Retinal pigment epithelial cell (primary cell): ENCODE results near the gene HTR6.
A peak's percentile ranks its signal among the peaks of the same experiment; 100 is the strongest.

ENCODE experiments used
- DNase-seq: peaks from one replicate; pipeline ENCODE4 v3.0.0-alpha.2; 2010; ENCODE audit warnings: low read depth
- H3K4me3 ChIP-seq: 2 replicates; pipeline ENCODE4 v1.5.1; 2011; ENCODE audit warnings: mild to moderate bottlenecking, low read length, control low read depth, moderate library complexity
- TF ChIP-seq, protein P1 (sequence below): conservative IDR thresholded peaks from 2 replicates; pipeline ENCODE4 v1.5.1; 2011; ENCODE audit warnings: low read depth, low read length, control low read depth, inconsistent platforms

Gene HTR6

GRCh38 chr1:19665496-19666465 is 1.1 kb downstream of the HTR6 start:
- no peak overlapping the region for H3K4me3 ChIP-seq
- DNase-seq: no peak

GRCh38 chr1:19668888-19669287 is 4.2 kb downstream of the HTR6 start:
- H3K4me3 ChIP-seq: no peak overlapping the region
- TF ChIP-seq, protein P1, sequence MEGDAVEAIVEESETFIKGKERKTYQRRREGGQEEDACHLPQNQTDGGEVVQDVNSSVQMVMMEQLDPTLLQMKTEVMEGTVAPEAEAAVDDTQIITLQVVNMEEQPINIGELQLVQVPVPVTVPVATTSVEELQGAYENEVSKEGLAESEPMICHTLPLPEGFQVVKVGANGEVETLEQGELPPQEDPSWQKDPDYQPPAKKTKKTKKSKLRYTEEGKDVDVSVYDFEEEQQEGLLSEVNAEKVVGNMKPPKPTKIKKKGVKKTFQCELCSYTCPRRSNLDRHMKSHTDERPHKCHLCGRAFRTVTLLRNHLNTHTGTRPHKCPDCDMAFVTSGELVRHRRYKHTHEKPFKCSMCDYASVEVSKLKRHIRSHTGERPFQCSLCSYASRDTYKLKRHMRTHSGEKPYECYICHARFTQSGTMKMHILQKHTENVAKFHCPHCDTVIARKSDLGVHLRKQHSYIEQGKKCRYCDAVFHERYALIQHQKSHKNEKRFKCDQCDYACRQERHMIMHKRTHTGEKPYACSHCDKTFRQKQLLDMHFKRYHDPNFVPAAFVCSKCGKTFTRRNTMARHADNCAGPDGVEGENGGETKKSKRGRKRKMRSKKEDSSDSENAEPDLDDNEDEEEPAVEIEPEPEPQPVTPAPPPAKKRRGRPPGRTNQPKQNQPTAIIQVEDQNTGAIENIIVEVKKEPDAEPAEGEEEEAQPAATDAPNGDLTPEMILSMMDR: no peak
- DNase-seq: no peak

More at GRCh38 chr1:19665496-19666465, 1.1 kb downstream of the HTR6 start:
- TF ChIP-seq, protein P1: peak; percentile 2

DNA sequence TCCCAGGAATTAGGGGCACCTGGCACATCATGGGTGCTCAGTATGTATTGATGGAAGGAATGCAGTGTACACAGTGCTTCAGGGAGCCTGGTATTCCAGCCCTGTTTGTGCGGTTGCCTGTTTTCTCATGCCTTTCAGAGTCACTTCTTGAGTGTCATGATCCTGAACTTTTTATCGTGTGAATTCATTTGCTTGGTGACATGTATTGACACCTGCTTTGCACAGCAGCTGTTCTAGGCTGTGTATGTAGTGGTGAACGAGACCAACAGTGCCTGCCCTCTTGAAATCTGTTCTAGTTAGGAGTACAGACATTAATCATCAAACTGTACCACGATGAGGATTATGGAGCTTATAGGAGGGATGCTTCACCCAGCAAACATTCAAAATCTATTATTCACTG is 6.1 kb downstream of the HTR6 start:
- no peak overlapping the region for H3K4me3 ChIP-seq
- no peak for DNase-seq
- TF ChIP-seq, protein P1: no peak

GRCh38 chr1:19672237-19672636 is 7.6 kb downstream of the HTR6 start:
- no peak for DNase-seq
- no peak overlapping the region for H3K4me3 ChIP-seq
- TF ChIP-seq, protein P1: no peak

DNA sequence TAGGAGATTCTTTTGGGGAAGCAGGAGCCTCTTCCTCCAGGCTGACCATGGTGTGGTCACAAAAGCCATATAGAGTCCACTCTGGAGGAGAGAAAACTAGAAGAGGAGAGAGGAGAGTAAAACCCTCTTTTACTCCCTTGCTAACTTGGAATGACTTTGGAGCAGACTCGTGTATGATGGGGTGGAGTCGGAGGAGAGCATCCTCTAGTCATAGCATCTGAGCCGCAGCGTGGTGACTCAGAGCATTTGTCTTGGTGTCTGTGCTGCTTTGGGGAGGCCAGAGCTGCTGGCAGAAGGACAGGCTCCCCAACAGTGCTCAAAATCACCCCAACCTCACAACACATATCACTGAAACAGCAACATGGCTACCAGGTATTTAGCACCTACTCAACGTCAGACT is 11.1 kb downstream of the HTR6 start:
- H3K4me3 ChIP-seq: no peak overlapping the region
- DNase-seq: no peak
- TF ChIP-seq, protein P1: no peak

- no peak for DNase-seq
- H3K4me3 ChIP-seq: no peak overlapping the region
- TF ChIP-seq, protein P1: no peak
Measured at GRCh38 chr1:19676438-19676922, 11.8 kb downstream of the HTR6 start.

GRCh38 chr1:19678493-19678892 is 13.8 kb downstream of the HTR6 start:
- no peak for DNase-seq
- no peak overlapping the region for H3K4me3 ChIP-seq
- TF ChIP-seq, protein P1: no peak
